HEK293 (cell line): ENCODE measurements around the gene SHROOM3.

Experiments used
- CTCF ChIA-PET: fragments of 350-600 bp; formaldehyde crosslinking; extraction: SDS; loops from one replicate; lab custom pipeline; 2021; ENCODE audit warnings: antibody characterized with exemption; lab: Yijun Ruan, JAX
- POLR2A ChIA-PET: fragments of 300-600 bp; formaldehyde crosslinking; extraction: SDS; loops from one replicate; lab custom pipeline; 2020; ENCODE audit warnings: antibody characterized with exemption, inconsistent platforms; lab: Yijun Ruan, JAX
- H3K27ac ChIP-seq: fragments of 200-500 bp; sonication (Bioruptor generic); 2 replicates; pipeline ENCODE4 v1.5.1; 2014; ENCODE audit warnings: low read depth, low read length, control low read depth, inconsistent platforms; ENCODE audit errors: extremely low read depth
- H3K36me3 ChIP-seq, 2 experiments: fragments of 200-500 bp in 1 of 2; sonication (Bioruptor generic) in 1 of 2; 1 replicate in 1 of 2; 2 replicates in 1 of 2; pipeline ENCODE4 v1.5.1; 2014 to 2017; ENCODE audit warnings: inconsistent platforms in 2 of 2, low read length in 2 of 2; ENCODE audit not compliant: control insufficient read depth in 2 of 2, insufficient read depth in 1 of 2
- H3K4me1 ChIP-seq: fragments of 200-500 bp; sonication (Bioruptor generic); 2 replicates; pipeline ENCODE4 v1.5.1; 2014; ENCODE audit warnings: mild to moderate bottlenecking, low read length, inconsistent platforms; ENCODE audit not compliant: control insufficient read depth, insufficient read depth
- H3K4me3 ChIP-seq: 2 replicates; pipeline ENCODE4 v1.5.1; 2011; ENCODE audit warnings: low read depth, mild to moderate bottlenecking, control low read depth, low read length, moderate library complexity
- H3K9me3 ChIP-seq: fragments of 200-500 bp; sonication (Bioruptor generic); 2 replicates; pipeline ENCODE4 v1.5.1; 2014; ENCODE audit warnings: low read depth, low read length, inconsistent platforms; ENCODE audit not compliant: control insufficient read depth, insufficient read depth
- HOXA7 ChIP-seq: sonication (generic); formaldehyde crosslinking; IDR thresholded peaks from 2 replicates; pipeline ENCODE4 v1.8.1; 2022; ENCODE audit warnings: missing genetic modification reagents, borderline replicate concordance
- ZFP37 ChIP-seq: fragments of 450-650 bp; formaldehyde crosslinking; IDR thresholded peaks from 2 replicates; pipeline ENCODE4 v1.5.1; 2016; ENCODE audit warnings: missing biosample characterization, missing genetic modification characterization
- ZNF114 ChIP-seq: fragments of 450-650 bp; formaldehyde crosslinking; IDR thresholded peaks from 2 replicates; pipeline ENCODE4 v1.5.0; 2017; ENCODE audit warnings: missing biosample characterization, missing genetic modification characterization
- ZNF354C ChIP-seq: fragments of 450-650 bp; formaldehyde crosslinking; IDR thresholded peaks from 2 replicates; pipeline ENCODE4 v1.5.1; 2016; ENCODE audit warnings: missing biosample characterization, missing genetic modification characterization, low read depth, borderline replicate concordance
- ZNF366 ChIP-seq: fragments of 450-650 bp; formaldehyde crosslinking; conservative IDR thresholded peaks from 2 replicates; pipeline ENCODE4 v1.5.1; 2016; ENCODE audit warnings: missing biosample characterization, missing genetic modification characterization
- ZNF529 ChIP-seq: fragments of 450-650 bp; formaldehyde crosslinking; IDR thresholded peaks from 2 replicates; pipeline ENCODE4 v1.5.1; 2017; ENCODE audit warnings: missing genetic modification characterization, missing biosample characterization; ENCODE audit not compliant: insufficient replicate concordance
- ZNF530 ChIP-seq: fragments of 450-650 bp; formaldehyde crosslinking; IDR thresholded peaks from 2 replicates; pipeline ENCODE4 v1.5.1; 2016; ENCODE audit warnings: low read depth, missing biosample characterization, missing genetic modification characterization
- ZNF558 ChIP-seq: fragments of 450-650 bp; formaldehyde crosslinking; IDR thresholded peaks from 2 replicates; pipeline ENCODE4 v1.5.1; 2016; ENCODE audit warnings: missing biosample characterization, missing genetic modification characterization
- ZNF561 ChIP-seq: fragments of 450-650 bp; IDR thresholded peaks from 2 replicates; pipeline ENCODE4 v1.5.1; 2018; ENCODE audit warnings: missing biosample characterization, missing genetic modification characterization, borderline replicate concordance
- ZNF580 ChIP-seq: fragments of 450-650 bp; formaldehyde crosslinking; IDR thresholded peaks from 2 replicates; pipeline ENCODE4 v1.5.1; 2016; ENCODE audit warnings: missing biosample characterization, missing genetic modification characterization
- ZNF585B ChIP-seq: fragments of 450-650 bp; formaldehyde crosslinking; IDR thresholded peaks from 2 replicates; pipeline ENCODE4 v1.5.1; 2016; ENCODE audit warnings: missing biosample characterization, missing genetic modification characterization
- ZNF645 ChIP-seq: fragments of 450-650 bp; formaldehyde crosslinking; IDR thresholded peaks from 2 replicates; pipeline ENCODE4; 2016; ENCODE audit warnings: missing biosample characterization, missing genetic modification characterization
- ZNF658 ChIP-seq: fragments of 450-650 bp; formaldehyde crosslinking; IDR thresholded peaks from 2 replicates; pipeline ENCODE4; 2016; ENCODE audit warnings: missing biosample characterization, missing genetic modification characterization
- ZNF776 ChIP-seq: fragments of 450-650 bp; formaldehyde crosslinking; IDR thresholded peaks from 2 replicates; pipeline ENCODE4 v1.5.0; 2017; ENCODE audit warnings: missing biosample characterization, missing genetic modification characterization, borderline replicate concordance
- TF ChIP-seq, protein P1 (sequence below): fragments of 450-650 bp; formaldehyde crosslinking; IDR thresholded peaks from 2 replicates; pipeline ENCODE4 v1.5.1; 2016; ENCODE audit warnings: missing biosample characterization, missing genetic modification characterization
- TF ChIP-seq, protein P2 (sequence below): fragments of 450-650 bp; formaldehyde crosslinking; IDR thresholded peaks from 2 replicates; pipeline ENCODE4 v1.5.1; 2017; ENCODE audit warnings: missing biosample characterization, missing genetic modification characterization
- TF ChIP-seq, protein P3 (sequence below): fragments of 450-650 bp; formaldehyde crosslinking; IDR thresholded peaks from 2 replicates; pipeline ENCODE4 v1.5.1; 2016; ENCODE audit warnings: missing biosample characterization, missing genetic modification characterization
- TF ChIP-seq, protein P4 (sequence below): fragments of 450-650 bp; formaldehyde crosslinking; IDR thresholded peaks from 2 replicates; pipeline ENCODE4 v1.5.1; 2016; ENCODE audit warnings: missing biosample characterization, missing genetic modification characterization

The SHROOM3 gene

DNA sequence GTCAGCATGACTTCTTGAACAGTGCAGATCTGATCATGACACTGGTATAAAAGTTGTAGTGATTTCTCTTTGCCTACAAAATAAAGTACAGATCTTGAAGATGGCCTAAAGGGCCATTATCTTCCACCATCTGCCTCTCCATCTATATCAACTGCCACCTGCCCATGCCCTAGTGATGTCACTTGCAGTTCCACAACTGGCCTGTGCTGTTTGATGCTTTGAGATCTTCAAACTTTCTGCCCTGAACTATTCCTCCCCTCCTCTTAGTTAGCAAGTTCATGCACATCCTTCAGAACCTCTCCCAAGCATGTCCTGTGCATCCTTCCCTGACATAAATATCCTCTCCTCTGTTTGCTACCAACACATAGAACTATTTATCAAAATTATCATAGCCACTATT is 245.9 kb downstream of the SHROOM3 start:
- H3K4me1 ChIP-seq: peaks cover 4% of the 10 kb centered on the region
- H3K27ac ChIP-seq: no peak overlapping the region
- CTCF ChIA-PET: interaction anchor here (0.7 to 1.2 kb wide), 2 partner anchors 44 to 70 kb away, joined by 3 read pairs; no protein-coding TSS in a partner anchor
- no peaks in the 10 kb centered on the region for H3K36me3 ChIP-seq
- no peak overlapping the region for H3K4me3 ChIP-seq
- no peaks in the 10 kb centered on the region for H3K9me3 ChIP-seq
- POLR2A ChIA-PET: no interaction called here
- TF ChIP-seq ZNF529 (no peak), ZNF114 (tag by site-specific recombination) (no peak), HOXA7 (CRISPR knock-in tag) (no peak), ZNF645 (tag by site-specific recombination) (no peak), ZNF354C (no peak), ZNF580 (tag by site-specific recombination) (no peak), ZFP37 (tag by site-specific recombination) (no peak), ZNF530 (tag by site-specific recombination) (no peak), ZNF366 (no peak), ZNF776 (no peak), ZNF558 (tag by site-specific recombination) (no peak), ZNF561 (tag by site-specific recombination) (no peak), ZNF658 (tag by site-specific recombination) (no peak), ZNF585B (tag by site-specific recombination) (no peak)
- TF ChIP-seq, protein P1, sequence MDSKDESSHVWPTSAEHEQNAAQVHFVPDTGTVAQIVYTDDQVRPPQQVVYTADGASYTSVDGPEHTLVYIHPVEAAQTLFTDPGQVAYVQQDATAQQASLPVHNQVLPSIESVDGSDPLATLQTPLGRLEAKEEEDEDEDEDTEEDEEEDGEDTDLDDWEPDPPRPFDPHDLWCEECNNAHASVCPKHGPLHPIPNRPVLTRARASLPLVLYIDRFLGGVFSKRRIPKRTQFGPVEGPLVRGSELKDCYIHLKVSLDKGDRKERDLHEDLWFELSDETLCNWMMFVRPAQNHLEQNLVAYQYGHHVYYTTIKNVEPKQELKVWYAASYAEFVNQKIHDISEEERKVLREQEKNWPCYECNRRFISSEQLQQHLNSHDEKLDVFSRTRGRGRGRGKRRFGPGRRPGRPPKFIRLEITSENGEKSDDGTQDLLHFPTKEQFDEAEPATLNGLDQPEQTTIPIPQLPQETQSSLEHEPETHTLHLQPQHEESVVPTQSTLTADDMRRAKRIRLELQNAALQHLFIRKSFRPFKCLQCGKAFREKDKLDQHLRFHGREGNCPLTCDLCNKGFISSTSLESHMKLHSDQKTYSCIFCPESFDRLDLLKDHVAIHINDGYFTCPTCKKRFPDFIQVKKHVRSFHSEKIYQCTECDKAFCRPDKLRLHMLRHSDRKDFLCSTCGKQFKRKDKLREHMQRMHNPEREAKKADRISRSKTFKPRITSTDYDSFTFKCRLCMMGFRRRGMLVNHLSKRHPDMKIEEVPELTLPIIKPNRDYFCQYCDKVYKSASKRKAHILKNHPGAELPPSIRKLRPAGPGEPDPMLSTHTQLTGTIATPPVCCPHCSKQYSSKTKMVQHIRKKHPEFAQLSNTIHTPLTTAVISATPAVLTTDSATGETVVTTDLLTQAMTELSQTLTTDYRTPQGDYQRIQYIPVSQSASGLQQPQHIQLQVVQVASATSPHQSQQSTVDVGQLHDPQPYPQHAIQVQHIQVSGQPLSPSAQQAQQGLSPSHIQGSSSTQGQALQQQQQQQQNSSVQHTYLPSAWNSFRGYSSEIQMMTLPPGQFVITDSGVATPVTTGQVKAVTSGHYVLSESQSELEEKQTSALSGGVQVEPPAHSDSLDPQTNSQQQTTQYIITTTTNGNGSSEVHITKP (tag by site-specific recombination): no peak
- TF ChIP-seq, protein P2, sequence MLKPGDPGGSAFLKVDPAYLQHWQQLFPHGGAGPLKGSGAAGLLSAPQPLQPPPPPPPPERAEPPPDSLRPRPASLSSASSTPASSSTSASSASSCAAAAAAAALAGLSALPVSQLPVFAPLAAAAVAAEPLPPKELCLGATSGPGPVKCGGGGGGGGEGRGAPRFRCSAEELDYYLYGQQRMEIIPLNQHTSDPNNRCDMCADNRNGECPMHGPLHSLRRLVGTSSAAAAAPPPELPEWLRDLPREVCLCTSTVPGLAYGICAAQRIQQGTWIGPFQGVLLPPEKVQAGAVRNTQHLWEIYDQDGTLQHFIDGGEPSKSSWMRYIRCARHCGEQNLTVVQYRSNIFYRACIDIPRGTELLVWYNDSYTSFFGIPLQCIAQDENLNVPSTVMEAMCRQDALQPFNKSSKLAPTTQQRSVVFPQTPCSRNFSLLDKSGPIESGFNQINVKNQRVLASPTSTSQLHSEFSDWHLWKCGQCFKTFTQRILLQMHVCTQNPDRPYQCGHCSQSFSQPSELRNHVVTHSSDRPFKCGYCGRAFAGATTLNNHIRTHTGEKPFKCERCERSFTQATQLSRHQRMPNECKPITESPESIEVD (tag by site-specific recombination): no peak
- TF ChIP-seq, protein P3, sequence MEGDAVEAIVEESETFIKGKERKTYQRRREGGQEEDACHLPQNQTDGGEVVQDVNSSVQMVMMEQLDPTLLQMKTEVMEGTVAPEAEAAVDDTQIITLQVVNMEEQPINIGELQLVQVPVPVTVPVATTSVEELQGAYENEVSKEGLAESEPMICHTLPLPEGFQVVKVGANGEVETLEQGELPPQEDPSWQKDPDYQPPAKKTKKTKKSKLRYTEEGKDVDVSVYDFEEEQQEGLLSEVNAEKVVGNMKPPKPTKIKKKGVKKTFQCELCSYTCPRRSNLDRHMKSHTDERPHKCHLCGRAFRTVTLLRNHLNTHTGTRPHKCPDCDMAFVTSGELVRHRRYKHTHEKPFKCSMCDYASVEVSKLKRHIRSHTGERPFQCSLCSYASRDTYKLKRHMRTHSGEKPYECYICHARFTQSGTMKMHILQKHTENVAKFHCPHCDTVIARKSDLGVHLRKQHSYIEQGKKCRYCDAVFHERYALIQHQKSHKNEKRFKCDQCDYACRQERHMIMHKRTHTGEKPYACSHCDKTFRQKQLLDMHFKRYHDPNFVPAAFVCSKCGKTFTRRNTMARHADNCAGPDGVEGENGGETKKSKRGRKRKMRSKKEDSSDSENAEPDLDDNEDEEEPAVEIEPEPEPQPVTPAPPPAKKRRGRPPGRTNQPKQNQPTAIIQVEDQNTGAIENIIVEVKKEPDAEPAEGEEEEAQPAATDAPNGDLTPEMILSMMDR (tag by site-specific recombination): no peak
- TF ChIP-seq, protein P4, sequence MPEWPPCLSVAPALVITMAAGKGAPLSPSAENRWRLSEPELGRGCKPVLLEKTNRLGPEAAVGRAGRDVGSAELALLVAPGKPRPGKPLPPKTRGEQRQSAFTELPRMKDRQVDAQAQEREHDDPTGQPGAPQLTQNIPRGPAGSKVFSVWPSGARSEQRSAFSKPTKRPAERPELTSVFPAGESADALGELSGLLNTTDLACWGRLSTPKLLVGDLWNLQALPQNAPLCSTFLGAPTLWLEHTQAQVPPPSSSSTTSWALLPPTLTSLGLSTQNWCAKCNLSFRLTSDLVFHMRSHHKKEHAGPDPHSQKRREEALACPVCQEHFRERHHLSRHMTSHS (tag by site-specific recombination): no peak
